NT2/D1 (cell line): ENCODE data around the gene ZNF260.
"Not testable (repeated sequence)": the region's sequence is repeated elsewhere in the genome, so short reads cannot be mapped to it uniquely, and the experiment has no call there.

Experiments used
- DNase-seq: peaks from one replicate; pipeline ENCODE4 v3.0.0-alpha.2; 2011; ENCODE audit warnings: low read depth, low spot score
- H3K27me3 ChIP-seq: 2 replicates; pipeline ENCODE4 v1.6.0; 2011; ENCODE audit warnings: mild to moderate bottlenecking; ENCODE audit not compliant: insufficient read length, insufficient read depth
- H3K36me3 ChIP-seq: 2 replicates; pipeline ENCODE4 v1.6.1; 2011; ENCODE audit warnings: mild to moderate bottlenecking, low read length, mixed read lengths; ENCODE audit not compliant: insufficient read depth, insufficient read length
- H3K4me1 ChIP-seq: 2 replicates; pipeline ENCODE4 v1.5.1; 2011; ENCODE audit not compliant: insufficient read depth, insufficient read length
- H3K4me3 ChIP-seq: 2 replicates; pipeline ENCODE4 v1.5.1; 2011; ENCODE audit warnings: low read depth; ENCODE audit not compliant: insufficient read length
- H3K9ac ChIP-seq: 2 replicates; pipeline ENCODE4 v1.6.0; 2011; ENCODE audit warnings: low read depth; ENCODE audit not compliant: insufficient read length
- H3K9me3 ChIP-seq: 2 replicates; pipeline ENCODE4 v1.5.1; 2011; ENCODE audit warnings: mild to moderate bottlenecking, low read length; ENCODE audit not compliant: insufficient read depth
- SUZ12 ChIP-seq: IDR thresholded peaks from 2 replicates; pipeline ENCODE4 v1.6.1; 2011; ENCODE audit not compliant: insufficient read length, insufficient read depth; ENCODE audit errors: extremely low read depth
- YY1 ChIP-seq: IDR thresholded peaks from 2 replicates; pipeline ENCODE4 v1.6.1; 2011; ENCODE audit not compliant: insufficient read length, insufficient read depth
- ZNF274 ChIP-seq: IDR thresholded peaks from 2 replicates; pipeline ENCODE4 v1.6.1; 2011; ENCODE audit warnings: mild to moderate bottlenecking, low read depth, low read length

Gene ZNF260

DNA sequence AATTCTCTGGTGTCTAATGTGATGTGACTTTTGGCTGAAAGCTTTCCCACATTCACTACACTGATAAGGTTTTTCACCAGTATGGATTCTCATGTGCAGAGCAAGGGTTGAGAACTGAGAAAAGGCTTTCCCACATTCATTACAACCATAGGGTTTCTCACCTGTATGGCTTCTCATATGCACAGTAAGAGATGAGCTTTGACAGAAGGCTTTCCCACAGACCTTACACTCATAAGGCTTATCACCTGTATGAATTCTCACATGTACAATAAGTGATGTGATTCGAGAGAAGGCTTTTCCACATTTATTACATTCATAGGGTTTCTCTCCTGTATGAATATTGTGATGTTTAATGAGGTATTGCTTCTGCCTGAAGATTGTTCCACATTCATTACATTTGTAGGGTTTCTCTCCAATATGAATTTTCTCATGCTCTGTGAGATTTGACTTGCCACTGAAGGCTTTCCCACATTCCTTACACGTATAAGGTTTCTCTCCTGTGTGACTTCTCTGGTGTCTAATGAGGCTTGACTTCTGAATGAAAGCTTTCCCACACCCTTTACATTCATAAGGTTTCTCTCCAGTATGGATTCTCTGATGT lies 14.0 kb downstream of the ZNF260 start:
- DNase-seq, result no peak
- TF ChIP-seq ZNF274 (peak; percentile 81), YY1 (no peak)
- H3K9ac ChIP-seq, result no peak overlapping the region
- no peaks in the 10 kb centered on the region for H3K4me1 ChIP-seq
- H3K9me3 ChIP-seq, result peaks cover 99% of the 10 kb centered on the region
- H3K27me3 ChIP-seq, result no peaks in the 10 kb centered on the region
- peaks cover 61% of the 10 kb centered on the region for H3K36me3 ChIP-seq
- no peak overlapping the region for H3K4me3 ChIP-seq

DNA sequence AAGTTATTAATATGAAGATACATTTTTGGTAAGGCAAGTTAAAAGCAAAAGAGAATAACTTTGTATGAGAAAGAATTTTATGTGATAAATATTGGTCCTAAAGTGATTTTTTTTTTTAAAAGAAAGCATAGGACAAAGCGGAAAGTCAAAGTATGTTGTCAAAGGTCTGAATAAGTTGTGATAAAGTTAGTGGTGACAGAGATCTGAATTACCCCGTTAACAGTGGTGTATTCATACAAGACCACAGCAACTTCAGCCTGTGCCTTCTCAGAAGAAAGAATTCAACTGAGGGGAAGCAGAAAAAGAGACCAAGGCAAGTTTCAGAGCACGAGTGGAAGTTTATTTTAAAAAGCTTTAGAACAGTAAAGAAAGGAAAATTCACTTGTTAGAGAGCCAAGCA lies 19.7 kb downstream of the ZNF260 start:
- Histone ChIP-seq H3K4me3 (no peak overlapping the region), H3K27me3 (no peaks in the 10 kb centered on the region), H3K4me1 (no peaks in the 10 kb centered on the region), H3K9me3 (peaks cover 48% of the 10 kb centered on the region), H3K36me3 (peaks cover 7% of the 10 kb centered on the region), H3K9ac (no peak overlapping the region)
- TF ChIP-seq YY1 (no peak), SUZ12 (no peak), ZNF274 (no peak)
- no peak for DNase-seq

DNA sequence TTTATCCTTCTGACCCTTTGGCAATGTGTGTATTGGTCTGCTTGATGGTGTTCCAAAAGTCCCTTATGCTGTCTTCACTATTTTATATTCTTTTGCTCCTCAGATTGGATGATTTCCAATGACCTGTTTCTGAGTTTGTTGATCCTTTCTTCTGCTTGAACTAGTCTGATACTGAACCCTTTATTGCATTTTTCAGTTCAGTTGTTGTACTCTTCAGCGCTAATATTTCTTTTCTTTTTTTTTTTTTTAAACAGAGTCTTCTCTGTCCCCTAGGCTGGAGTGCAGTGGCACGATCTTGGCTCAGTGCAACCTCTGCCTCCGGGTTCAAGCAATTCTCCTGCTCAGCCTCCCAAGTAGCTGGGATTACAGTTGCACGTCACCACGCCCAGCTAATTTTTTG lies 26.1 kb downstream of the ZNF260 start:
- Histone ChIP-seq H3K4me3 (no peak overlapping the region), H3K4me1 (no peaks in the 10 kb centered on the region), H3K36me3 (no peaks in the 10 kb centered on the region), H3K27me3 (no peaks in the 10 kb centered on the region), H3K9me3 (no peaks in the 10 kb centered on the region), H3K9ac (no peak overlapping the region)
- DNase-seq, result no peak
- TF ChIP-seq YY1 (no peak), ZNF274 (no peak), SUZ12 (no peak)

DNA sequence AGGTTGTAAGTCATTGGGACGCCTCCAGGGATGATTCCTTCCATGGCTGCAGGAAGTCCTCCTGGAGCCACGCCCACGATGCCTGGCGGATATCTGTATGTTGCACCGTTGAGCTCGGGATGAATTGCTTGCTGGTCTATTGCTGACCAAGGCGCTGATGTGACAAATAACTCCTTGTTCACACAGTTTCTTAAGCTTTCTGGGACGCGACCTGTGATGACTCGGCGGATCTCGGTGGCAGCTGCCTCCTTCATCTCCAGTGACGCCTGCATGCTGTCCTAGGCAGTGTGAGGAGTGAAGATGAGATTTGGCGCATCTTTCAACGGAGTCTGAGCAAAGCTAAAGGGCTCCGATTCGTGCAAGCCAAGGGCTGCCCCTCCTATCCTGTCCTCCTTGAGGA lies 31.1 kb downstream of the ZNF260 start:
- H3K4me1 ChIP-seq, result no peaks in the 10 kb centered on the region
- peaks cover 10% of the 10 kb centered on the region; the same call in 1 of the 2 replicates for H3K9me3 ChIP-seq
- H3K27me3 ChIP-seq, result no peaks in the 10 kb centered on the region
- TF ChIP-seq SUZ12, result no peak
- TF ChIP-seq ZNF274, result no peak
- no peak overlapping the region for H3K4me3 ChIP-seq
- no peak for DNase-seq
- H3K36me3 ChIP-seq, result no peaks in the 10 kb centered on the region
- H3K9ac ChIP-seq, result no peak overlapping the region

DNA sequence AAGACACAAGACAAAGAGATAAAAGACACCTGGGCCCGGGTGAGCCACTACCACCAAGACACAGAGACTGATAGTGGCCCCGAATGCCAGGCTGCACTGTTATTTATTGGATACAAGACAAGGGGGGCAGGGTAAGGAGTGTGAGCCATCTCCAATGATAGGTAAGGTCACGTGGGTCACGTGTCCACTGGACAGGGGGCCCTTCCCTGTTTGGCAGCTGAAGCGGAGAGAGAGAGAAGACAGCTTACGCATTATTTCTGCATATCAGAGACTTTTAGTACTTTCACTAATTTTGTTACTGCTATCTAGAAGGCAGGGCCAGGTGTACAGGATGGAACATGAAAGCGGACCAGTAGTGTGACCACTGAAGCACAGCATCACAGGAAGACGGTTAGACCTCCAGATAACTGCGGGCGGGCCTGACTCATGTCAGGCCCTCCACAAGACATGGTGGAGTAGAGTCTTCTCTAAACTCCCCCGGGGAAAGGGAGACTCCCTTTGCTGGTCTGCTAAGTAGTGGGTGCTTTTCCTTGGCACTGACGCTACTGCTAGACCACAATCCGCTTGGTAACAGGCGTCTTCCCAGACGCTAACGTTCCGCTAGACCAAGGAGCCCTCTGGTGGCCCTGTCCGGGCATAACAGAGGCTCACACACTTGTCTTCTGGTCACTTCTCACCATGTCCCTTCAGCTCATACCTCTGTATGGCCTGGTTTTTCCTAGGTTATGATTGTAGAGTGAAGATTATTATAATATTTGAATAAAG lies 35.2 kb downstream of the ZNF260 start:
- not testable (repeated sequence) for H3K4me3 ChIP-seq, H3K27me3 ChIP-seq, H3K36me3 ChIP-seq, H3K9ac ChIP-seq, H3K4me1 ChIP-seq, H3K9me3 ChIP-seq
- DNase-seq, result peak; percentile 57

DNA sequence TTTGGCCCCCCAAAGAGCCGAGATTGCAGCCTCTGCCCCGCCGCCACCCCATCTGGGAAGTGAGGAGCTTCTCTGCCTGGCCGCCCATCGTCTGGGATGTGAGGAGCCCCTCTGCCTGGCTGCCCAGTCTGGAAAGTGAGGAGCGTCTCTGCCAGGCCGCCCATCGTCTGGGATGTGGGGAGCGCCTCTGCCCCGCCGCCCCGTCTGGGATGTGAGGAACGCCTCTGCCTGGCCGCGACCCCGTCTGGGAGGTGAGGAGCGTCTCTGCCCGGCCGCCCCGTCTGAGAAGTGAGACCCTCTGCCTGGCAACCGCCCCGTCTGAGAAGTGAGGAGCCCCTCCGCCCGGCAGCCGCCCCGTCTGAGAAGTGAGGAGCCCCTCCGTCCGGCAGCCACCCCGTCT lies 37.2 kb downstream of the ZNF260 start:
- not testable (repeated sequence) for H3K9me3 ChIP-seq, H3K27me3 ChIP-seq, H3K4me3 ChIP-seq, DNase-seq, H3K4me1 ChIP-seq, H3K36me3 ChIP-seq, H3K9ac ChIP-seq

DNA sequence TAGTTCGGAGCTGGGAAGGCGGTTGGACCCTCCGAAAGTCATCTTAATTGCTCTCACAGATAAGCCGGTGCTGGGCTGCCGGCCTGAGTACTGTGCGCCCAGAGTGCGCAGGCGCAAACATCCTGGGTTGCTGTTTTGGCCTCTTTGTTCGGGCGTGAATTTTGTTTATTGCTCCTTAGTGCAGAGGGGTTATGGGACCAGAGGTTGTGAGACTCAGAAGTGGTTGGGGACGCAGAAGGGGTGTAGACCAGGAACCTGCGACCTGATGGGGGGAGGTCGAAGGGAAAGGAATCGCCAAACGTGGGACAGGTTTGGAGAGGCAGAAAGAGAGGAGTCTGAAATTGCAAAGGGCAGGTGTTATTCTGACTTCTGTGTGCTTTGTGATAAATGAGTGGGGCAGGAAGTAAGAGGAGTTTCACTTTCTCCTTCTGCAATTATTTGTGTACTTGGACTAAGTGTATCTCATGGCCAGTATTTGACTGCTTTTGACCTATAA lies 38.1 kb downstream of the ZNF260 start:
- H3K4me3 ChIP-seq, result peak overlapping the region; percentile 97
- DNase-seq, result peak; percentile 87
- TF ChIP-seq YY1, result no peak
- no peak for TF ChIP-seq ZNF274
- TF ChIP-seq SUZ12, result no peak
- H3K27me3 ChIP-seq, result no peaks in the 10 kb centered on the region
- H3K4me1 ChIP-seq, result no peaks in the 10 kb centered on the region
- H3K36me3 ChIP-seq, result no peaks in the 10 kb centered on the region
- peaks cover 10% of the 10 kb centered on the region; the same call in 1 of the 2 replicates for H3K9me3 ChIP-seq
- peak overlapping the region; percentile 97 for H3K9ac ChIP-seq
